ENCODE data around the gene QSOX2.

GRCh38 chr9:136173648-136174290 lies 71.8 kb downstream of the QSOX2 start:
- no peak for TF ChIP-seq POLR2A (IDR thresholded peaks at IDR 0.05; ENCODE audit: low read length)
- no peak for TF ChIP-seq FOSL2 (IDR thresholded peaks at IDR 0.05)
- TF ChIP-seq FOSL2 (CRISPR knock-in tag; IDR thresholded peaks at IDR 0.05) = no peak
- TF ChIP-seq, protein P1, sequence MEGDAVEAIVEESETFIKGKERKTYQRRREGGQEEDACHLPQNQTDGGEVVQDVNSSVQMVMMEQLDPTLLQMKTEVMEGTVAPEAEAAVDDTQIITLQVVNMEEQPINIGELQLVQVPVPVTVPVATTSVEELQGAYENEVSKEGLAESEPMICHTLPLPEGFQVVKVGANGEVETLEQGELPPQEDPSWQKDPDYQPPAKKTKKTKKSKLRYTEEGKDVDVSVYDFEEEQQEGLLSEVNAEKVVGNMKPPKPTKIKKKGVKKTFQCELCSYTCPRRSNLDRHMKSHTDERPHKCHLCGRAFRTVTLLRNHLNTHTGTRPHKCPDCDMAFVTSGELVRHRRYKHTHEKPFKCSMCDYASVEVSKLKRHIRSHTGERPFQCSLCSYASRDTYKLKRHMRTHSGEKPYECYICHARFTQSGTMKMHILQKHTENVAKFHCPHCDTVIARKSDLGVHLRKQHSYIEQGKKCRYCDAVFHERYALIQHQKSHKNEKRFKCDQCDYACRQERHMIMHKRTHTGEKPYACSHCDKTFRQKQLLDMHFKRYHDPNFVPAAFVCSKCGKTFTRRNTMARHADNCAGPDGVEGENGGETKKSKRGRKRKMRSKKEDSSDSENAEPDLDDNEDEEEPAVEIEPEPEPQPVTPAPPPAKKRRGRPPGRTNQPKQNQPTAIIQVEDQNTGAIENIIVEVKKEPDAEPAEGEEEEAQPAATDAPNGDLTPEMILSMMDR (IDR thresholded peaks at IDR 0.05) = no peak
- no peak for TF ChIP-seq HDAC2 (IDR thresholded peaks at IDR 0.05)
- TF ChIP-seq TP53 (CRISPR knock-in tag; IDR thresholded peaks at IDR 0.05) = no peak
- TF ChIP-seq ATOH8 (CRISPR knock-in tag; IDR thresholded peaks at IDR 0.05; ENCODE audit: low read depth) = no peak
- TF ChIP-seq CBX8 (IDR thresholded peaks at IDR 0.05) = no peak
- no peak for TF ChIP-seq RFX5 (IDR thresholded peaks at IDR 0.05)
- TF ChIP-seq USF2 (IDR thresholded peaks at IDR 0.05) = no peak
- no peak for TF ChIP-seq KDM1A (IDR thresholded peaks at IDR 0.05; ENCODE audit: low read depth)
- TF ChIP-seq SMC3 (IDR thresholded peaks at IDR 0.05) = no peak
- TF ChIP-seq ZNF302 (CRISPR knock-in tag; IDR thresholded peaks at IDR 0.05) = no peak
- TF ChIP-seq EP300 (IDR thresholded peaks at IDR 0.05) = no peak
- TF ChIP-seq, protein P2, sequence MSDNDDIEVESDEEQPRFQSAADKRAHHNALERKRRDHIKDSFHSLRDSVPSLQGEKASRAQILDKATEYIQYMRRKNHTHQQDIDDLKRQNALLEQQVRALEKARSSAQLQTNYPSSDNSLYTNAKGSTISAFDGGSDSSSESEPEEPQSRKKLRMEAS (IDR thresholded peaks at IDR 0.05) = no peak
